Measurements from ENCODE around the gene PREX1.

GRCh38 chr20:48845721-48846306 lies 18.0 kb upstream of the PREX1 start:
- TF ChIP-seq POLR2AphosphoS5 (IDR thresholded peaks at IDR 0.05; ENCODE audit: low read depth, low read length) (no peak), CTCF (IDR thresholded peaks at IDR 0.05) (no peak)

Measured in Panc1 (cell line).